AG09309 (cell line): Measurements from ENCODE around the gene NLRP6.
A peak's percentile ranks its signal among the peaks of the same experiment; 100 is the strongest.

ENCODE experiments used
- DNase-seq: peaks from one replicate; pipeline ENCODE4 v3.0.0-alpha.2; 2010; ENCODE audit warnings: low read depth
- H3K4me3 ChIP-seq: 2 replicates; pipeline ENCODE4 v1.5.1; 2011; ENCODE audit warnings: mild to moderate bottlenecking, low read depth, low read length, moderate library complexity; ENCODE audit not compliant: control insufficient read depth
- TF ChIP-seq, protein P1 (sequence below): IDR thresholded peaks from 2 replicates; pipeline ENCODE4 v1.5.1; 2011; ENCODE audit warnings: mild to moderate bottlenecking, low read depth, low read length, inconsistent platforms; ENCODE audit not compliant: insufficient read depth, control insufficient read depth; ENCODE audit errors: missing control alignments

NLRP6 gene

DNA sequence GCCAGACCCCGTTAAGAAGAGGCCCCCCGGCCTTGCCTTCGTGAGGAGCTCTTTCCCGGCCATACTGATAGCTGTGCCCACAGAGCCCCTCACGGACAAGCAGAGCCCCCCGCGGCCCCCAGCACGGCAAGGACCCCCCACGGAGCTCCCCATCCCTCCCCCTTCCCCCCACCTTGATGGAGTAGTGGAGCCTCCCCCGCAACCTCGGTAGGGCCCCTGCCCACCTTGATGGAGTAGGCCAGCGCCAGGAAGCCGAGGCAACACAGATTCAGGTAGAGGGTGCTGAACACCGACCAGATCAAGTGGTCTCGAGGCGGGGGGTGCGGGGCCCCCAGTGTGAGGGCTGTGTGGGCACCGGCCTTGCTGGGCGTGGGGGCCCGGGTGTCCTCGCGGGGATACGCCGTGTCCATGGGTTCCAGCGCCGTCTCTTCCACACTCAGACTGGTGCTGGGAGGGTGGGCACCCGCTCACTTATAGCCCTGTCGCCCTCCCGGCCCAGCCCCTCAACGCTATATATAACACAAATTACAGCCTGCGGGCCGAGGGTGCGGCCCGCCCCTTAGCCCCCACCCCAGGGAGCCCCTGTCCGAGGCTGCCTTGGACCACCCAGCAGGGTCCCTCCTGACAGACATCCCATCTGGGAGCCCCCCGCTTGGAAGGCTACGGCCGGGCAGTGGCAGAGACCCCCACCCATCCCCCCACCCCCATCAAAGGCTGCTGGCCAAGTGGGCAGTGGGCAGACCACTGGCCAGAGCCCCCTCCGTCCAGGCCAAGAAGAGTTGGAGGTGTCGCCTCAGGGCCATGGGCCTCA, 21.1 kb downstream of the NLRP6 start, which contains the start of gene IFITM5:
IFITM5 (minus strand) TSS at position 446 of the 811 bp plus-strand sequence; CDS start at position 410, 36 bp downstream.
- no peak within 1 kb of the TSS for H3K4me3 ChIP-seq
- DNase-seq: no peak
- TF ChIP-seq, protein P1, sequence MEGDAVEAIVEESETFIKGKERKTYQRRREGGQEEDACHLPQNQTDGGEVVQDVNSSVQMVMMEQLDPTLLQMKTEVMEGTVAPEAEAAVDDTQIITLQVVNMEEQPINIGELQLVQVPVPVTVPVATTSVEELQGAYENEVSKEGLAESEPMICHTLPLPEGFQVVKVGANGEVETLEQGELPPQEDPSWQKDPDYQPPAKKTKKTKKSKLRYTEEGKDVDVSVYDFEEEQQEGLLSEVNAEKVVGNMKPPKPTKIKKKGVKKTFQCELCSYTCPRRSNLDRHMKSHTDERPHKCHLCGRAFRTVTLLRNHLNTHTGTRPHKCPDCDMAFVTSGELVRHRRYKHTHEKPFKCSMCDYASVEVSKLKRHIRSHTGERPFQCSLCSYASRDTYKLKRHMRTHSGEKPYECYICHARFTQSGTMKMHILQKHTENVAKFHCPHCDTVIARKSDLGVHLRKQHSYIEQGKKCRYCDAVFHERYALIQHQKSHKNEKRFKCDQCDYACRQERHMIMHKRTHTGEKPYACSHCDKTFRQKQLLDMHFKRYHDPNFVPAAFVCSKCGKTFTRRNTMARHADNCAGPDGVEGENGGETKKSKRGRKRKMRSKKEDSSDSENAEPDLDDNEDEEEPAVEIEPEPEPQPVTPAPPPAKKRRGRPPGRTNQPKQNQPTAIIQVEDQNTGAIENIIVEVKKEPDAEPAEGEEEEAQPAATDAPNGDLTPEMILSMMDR: no peak

DNA sequence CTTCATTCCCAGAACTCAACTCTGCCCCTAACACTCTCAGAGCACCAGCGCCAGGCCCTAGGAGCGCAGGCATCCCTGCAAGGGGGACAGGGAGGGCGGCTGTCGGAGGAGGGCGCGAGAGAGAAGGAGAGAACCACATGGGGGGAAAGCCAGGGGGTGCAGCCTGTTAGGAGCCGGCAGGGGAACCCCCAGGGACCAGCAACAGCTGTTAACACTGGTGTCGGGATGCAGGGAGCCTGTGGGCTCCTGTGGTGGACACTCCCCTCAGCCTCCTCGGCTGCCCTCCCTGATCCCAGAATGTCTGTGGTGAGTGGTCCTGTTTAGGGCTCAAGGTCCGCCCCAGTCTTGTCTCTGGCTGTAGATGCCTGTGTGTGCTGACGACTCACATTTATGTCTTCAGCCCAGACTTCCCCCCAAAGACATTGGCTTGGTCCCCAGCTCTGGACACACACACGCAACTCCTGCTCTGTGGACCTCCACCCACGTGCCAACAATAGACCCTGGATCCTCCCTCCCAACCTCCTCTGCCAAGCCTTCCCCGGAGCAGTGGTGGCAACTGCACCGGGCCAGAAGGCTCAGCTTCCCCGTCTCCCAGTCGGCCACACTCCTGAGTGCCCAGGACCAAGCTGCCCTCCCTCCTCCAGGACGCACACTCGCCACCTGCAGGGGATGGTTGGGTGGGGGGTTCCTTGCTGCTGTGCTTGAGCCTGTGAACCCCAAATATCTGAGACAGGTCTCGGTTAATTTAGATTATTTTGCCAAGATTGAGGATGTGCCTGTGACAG, 21.9 kb downstream of the NLRP6 start:
- DNase-seq: no peak
- TF ChIP-seq, protein P1: peak; percentile 24
- no peak overlapping the region for H3K4me3 ChIP-seq

DNA sequence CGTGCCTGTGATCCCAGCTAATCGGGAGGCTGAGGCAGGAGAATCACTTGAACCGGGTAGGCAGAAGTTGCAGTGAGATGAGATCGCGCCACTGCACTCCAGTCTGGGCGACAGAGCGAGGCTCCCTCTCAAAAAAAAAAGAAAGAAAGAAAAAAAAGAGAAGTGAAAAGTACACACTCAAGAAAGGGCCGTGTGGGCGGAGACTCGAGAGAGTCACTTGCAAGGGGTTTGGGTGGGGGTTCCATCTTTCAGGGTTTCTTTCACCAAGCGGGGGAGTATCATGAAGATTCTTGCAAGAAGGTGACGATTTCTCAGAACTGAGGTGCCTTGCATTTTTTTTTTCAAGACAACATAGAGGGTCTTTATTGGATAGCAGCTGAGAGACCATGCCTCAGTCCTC, 25.2 kb downstream of the NLRP6 start:
- no peak for DNase-seq
- TF ChIP-seq, protein P1: no peak
- no peak overlapping the region for H3K4me3 ChIP-seq

DNA sequence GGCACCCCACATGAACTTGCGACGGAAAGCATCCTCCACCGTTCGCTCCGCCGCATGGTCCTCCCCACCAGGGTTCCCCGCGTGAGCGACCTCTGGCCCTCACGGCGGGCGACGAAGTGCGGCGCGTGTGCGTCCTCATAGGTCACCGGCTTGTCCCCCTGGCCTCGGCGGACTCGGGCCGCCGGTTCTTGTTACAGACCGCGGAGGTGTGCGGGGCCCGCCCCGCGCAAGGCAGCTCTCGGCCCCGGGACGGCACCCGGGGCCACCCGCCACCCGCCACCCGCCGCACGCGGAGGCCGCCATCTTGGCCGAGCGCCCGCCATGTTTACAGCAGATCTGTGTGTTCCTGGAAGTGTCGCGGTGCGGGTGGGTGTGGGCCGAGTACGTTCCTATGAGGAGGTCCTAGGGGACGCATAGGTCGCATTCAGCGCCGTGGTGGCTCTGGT, 25.9 kb downstream of the NLRP6 start:
- no peak for DNase-seq
- TF ChIP-seq, protein P1: no peak
- H3K4me3 ChIP-seq: no peak overlapping the region

DNA sequence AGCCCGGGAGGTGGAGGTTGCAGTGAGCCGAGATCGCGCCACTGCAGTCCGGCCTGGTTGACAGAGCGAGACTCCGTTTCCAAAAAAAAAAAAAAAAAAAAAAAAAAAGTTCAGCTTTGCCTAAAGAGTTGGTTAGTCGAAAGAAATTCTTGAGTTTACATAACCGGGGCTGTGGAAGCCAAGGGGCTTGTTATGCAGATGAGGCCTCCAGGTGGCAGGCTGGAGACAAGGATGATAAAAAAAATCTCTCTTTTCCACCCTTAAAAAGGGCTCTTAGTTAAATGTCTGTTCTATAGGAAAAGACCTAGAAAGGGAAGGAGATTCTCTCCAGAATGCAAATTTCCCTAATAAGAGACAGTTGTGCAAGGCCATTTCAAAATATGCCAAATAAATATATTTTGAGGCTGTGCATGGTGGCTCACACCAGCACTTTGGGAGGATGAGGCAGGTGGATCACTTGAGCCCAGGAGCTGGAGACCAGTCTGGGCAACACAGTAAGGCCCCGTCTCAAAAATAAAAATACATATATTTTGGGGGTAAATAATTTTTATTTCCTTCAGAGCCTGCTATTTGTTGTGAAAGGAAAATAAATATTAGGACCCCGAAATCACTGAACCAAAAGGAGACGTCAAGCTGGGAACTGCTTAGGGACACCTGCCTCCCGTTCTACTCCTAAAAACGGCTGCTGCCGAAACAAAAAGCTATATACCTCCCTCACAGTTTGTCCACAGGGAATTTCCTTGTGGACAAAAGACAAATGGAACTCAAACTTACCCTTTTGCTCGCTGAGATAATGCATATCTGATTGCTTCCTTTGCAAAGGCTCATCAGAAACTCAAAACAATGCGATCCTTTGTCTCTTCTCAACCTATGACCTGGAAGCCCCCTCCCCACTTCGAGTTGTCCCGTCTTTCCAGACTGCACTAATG, 27.0 kb downstream of the NLRP6 start:
- no peak overlapping the region for H3K4me3 ChIP-seq
- peak; percentile 55 for DNase-seq
- TF ChIP-seq, protein P1: peak; percentile 80

DNA sequence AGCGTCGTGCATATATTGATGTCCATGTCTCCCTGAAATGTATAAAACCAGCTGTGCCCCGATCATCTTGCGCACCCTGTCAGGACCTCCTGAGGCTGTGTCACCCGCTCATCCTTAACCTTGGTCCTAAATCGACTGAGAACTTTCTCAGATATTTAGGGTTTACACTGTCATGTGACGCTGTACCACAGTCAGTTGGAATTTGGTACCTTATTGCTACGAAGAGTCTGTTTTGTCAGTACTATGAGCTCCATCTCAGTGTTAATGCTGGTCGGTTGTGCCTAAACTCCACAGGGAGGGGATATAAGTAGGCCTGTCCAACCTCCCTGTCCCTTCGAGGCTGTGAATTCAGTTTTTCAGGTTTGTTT, 27.6 kb downstream of the NLRP6 start:
- TF ChIP-seq, protein P1: no peak
- no peak for DNase-seq
- no peak overlapping the region for H3K4me3 ChIP-seq
